ENCODE results near the gene ACSS2.

Gene ACSS2

DNA sequence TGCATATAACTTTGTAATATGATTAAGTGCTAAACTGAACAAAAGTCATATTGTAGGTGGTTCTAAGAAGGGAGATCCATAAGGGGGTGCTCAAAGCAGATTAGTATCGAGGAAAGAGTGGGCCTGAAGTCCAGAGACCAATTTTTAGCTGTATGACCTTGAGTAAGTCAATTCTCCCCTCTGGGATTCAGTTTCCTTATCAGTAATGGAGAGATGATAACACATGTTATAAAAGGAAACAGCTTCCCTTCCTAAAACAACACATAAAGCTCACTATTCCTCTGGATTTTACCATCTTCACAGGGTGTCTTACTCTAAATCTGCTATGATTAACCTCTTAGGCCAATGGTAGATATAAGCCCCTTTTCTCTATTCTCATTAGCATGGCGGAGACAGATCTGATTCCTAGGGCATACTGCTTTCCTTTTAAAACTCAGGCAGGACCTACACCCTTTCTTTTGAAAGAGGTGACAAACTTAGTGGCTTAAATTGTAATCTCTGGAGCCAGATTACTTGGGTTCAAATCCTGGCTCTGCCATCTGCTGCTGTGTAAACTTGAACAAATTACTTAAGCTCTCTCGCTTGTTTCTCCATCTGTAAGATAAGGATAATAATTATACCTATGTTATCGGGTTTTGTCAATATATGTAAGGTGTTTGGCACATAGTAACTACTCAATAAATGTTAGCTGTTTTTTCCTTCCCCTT is 39.5 kb downstream of the ACSS2 start:
- DNase-seq (ENCODE audit: low read depth), result no peak
- H3K4me3 ChIP-seq (ENCODE audit: low read length), result no peak overlapping the region
- TF ChIP-seq, protein P1, sequence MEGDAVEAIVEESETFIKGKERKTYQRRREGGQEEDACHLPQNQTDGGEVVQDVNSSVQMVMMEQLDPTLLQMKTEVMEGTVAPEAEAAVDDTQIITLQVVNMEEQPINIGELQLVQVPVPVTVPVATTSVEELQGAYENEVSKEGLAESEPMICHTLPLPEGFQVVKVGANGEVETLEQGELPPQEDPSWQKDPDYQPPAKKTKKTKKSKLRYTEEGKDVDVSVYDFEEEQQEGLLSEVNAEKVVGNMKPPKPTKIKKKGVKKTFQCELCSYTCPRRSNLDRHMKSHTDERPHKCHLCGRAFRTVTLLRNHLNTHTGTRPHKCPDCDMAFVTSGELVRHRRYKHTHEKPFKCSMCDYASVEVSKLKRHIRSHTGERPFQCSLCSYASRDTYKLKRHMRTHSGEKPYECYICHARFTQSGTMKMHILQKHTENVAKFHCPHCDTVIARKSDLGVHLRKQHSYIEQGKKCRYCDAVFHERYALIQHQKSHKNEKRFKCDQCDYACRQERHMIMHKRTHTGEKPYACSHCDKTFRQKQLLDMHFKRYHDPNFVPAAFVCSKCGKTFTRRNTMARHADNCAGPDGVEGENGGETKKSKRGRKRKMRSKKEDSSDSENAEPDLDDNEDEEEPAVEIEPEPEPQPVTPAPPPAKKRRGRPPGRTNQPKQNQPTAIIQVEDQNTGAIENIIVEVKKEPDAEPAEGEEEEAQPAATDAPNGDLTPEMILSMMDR (conservative IDR thresholded peaks at IDR 0.05; ENCODE audit: low read depth, low read length), result no peak

DNA sequence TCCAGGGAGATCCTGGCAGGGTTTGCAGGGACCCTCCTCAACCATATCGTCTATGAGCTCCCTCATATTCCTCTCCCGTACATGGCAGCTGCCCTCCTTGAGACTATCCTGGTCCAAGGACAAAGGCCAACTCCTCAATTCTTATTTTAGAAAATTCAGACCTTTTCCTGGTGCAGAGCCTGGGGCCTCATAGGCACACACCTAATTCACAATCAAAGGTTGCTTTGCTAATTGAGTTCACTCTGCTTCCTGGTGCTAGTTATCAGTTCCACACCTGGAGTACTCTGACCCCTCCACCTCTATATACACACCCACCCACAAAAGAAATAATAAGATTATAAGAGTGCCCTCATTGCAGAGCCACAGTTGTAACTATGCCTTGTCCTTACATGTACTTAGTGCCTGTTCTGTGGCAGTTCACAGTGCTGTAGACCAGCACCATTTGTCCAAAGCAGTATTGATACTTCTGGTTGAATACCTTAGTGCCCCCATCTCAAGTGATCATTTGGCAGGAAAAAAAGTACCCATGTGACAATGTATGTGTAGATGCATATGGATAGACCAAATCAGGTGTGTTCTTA is 40.5 kb downstream of the ACSS2 start:
- DNase-seq (ENCODE audit: low read depth), result no peak
- TF ChIP-seq, protein P1 (conservative IDR thresholded peaks at IDR 0.05; ENCODE audit: low read depth, low read length), result no peak
- H3K4me3 ChIP-seq (ENCODE audit: low read length), result no peak overlapping the region

DNA sequence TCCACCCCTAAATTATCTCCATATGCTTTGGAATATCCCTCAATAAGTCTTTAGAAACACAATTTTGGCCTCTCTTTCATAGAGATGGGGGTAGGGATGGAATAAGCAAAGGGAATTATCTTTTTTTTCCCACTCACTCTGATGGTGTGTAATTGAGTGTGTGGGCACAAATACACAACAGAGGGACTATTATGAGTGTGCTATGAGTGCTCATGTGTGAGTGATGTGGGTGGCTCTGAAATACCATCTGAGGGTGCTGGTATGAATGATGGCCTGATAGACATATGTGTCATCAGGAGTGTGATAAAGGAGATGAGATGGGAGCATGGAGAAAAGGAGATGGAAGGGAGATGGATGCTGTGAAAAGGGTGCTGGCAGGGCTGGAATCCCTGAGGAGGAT is 43.6 kb downstream of the ACSS2 start:
- no peak for DNase-seq (ENCODE audit: low read depth)
- TF ChIP-seq, protein P1 (conservative IDR thresholded peaks at IDR 0.05; ENCODE audit: low read depth, low read length), result no peak
- no peak overlapping the region for H3K4me3 ChIP-seq (ENCODE audit: low read length)

DNA sequence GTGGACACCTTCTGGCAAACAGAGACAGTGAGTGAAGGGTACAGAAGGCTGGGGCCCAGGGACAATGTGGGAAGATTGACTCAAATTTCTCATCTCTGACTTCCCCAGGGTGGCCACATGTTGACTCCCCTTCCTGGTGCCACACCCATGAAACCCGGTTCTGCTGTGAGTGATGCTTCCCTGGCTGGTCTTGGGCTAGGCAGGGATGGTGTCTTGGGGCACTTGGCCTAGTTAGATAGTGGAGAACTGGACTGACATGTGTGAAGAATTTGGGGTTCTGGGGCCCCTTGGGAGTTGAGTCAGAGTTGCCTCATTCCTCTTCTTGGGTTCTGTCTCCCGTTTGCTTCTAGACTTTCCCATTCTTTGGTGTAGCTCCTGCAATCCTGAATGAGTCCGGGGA is 45.0 kb downstream of the ACSS2 start:
- no peak overlapping the region for H3K4me3 ChIP-seq (ENCODE audit: low read length)
- DNase-seq (ENCODE audit: low read depth), result no peak
- TF ChIP-seq, protein P1 (conservative IDR thresholded peaks at IDR 0.05; ENCODE audit: low read depth, low read length), result no peak

DNA sequence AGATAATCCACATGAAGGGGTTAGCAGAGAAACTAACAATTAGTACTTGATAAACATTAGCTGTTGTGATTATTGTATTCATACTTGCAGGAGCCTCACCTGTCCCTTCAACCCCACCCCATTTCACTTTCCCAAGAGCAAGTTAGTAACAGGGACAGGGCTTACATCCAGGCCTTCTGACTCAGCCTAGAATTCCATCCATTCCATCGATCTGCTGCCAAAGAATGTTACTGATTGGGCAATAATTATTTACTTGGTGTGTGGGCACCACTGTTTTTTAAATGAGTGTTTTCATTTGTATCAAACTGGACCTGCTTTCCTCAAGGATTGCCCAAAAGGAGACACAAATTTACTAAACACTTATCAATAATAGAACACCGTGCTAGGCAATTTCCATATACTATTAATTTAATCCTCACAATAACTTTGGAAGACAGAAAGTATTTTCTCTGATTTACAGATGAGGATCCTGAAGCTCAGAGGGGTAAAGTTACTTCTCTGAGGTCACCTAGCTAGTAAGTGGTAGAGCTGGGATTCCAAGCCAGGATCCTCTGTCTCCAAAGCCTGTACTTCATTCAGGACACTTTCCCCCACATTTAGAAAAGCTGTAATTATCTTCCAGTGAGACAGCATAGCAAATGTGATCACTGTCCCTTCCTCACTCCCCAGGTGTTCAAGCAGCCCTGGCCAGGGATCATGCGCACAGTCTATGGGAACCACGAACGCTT is 46.4 kb downstream of the ACSS2 start:
- DNase-seq (ENCODE audit: low read depth), result peak; percentile 73

DNA sequence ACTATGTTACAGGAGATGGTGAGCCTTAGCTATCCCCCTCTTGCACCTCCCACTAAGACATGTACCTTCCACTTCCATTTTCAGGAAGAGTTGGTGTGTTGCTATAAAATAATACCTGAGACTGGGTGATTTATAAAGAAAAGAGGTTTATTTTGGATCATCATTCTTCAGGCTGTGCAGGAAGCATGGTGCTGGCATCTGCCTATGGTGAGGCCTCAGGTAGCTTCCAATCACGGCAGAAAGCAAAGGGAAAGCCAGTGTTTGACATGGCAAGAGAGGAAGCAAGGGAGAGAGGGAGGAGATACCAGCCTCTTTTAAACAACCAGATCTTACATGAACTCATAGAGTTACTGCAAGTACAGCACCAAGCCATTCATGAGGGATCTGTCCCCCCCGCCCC is 47.0 kb downstream of the ACSS2 start:
- TF ChIP-seq, protein P1 (conservative IDR thresholded peaks at IDR 0.05; ENCODE audit: low read depth, low read length), result no peak
- DNase-seq (ENCODE audit: low read depth), result no peak
- no peak overlapping the region for H3K4me3 ChIP-seq (ENCODE audit: low read length)

More for the DNA sequence above, 46.4 kb downstream of the ACSS2 start:
- no peak overlapping the region for H3K4me3 ChIP-seq (ENCODE audit: low read length)
- TF ChIP-seq, protein P1 (conservative IDR thresholded peaks at IDR 0.05; ENCODE audit: low read depth, low read length), result no peak

Data from retinal pigment epithelial cell (primary cell).